Loucy (cell line): ENCODE measurements around the gene PRPH.

Source experiments
- EZH2phosphoT487 ChIP-seq: fragments of 200-600 bp; IDR thresholded peaks from 2 replicates; pipeline ENCODE4 v1.6.1; 2018; ENCODE audit warnings: antibody characterized with exemption, mild to moderate bottlenecking, moderate library complexity, borderline replicate concordance
- TF ChIP-seq, protein P1 (sequence below): fragments of 200-600 bp; sonication (generic); conservative IDR thresholded peaks from 2 replicates; pipeline ENCODE4 v1.5.1; 2014; ENCODE audit warnings: mild to moderate bottlenecking, antibody characterized with exemption, low read length

GRCh38 chr12:49335955-49336644 lies 41.2 kb downstream of the PRPH start:
- TF ChIP-seq, protein P1, sequence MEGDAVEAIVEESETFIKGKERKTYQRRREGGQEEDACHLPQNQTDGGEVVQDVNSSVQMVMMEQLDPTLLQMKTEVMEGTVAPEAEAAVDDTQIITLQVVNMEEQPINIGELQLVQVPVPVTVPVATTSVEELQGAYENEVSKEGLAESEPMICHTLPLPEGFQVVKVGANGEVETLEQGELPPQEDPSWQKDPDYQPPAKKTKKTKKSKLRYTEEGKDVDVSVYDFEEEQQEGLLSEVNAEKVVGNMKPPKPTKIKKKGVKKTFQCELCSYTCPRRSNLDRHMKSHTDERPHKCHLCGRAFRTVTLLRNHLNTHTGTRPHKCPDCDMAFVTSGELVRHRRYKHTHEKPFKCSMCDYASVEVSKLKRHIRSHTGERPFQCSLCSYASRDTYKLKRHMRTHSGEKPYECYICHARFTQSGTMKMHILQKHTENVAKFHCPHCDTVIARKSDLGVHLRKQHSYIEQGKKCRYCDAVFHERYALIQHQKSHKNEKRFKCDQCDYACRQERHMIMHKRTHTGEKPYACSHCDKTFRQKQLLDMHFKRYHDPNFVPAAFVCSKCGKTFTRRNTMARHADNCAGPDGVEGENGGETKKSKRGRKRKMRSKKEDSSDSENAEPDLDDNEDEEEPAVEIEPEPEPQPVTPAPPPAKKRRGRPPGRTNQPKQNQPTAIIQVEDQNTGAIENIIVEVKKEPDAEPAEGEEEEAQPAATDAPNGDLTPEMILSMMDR = no peak
- no peak for TF ChIP-seq EZH2phosphoT487
